A673 (cell line): Measurements from ENCODE around the gene FREY1.

Experiments
- EZH2 ChIP-seq: fragments of 200-600 bp; sonication (generic); IDR thresholded peaks from 2 replicates; pipeline ENCODE4 v1.6.1; 2017; ENCODE audit warnings: borderline replicate concordance, low read depth, mild to moderate bottlenecking, mixed read lengths, antibody characterized with exemption, low read length; ENCODE audit not compliant: poor library complexity, severe bottlenecking
- TF ChIP-seq, protein P1 (sequence below): fragments of 300-800, 200-600 bp; sonication (generic); conservative IDR thresholded peaks from 2 replicates; pipeline ENCODE4 v1.5.1; 2017; ENCODE audit warnings: low read depth, mild to moderate bottlenecking, antibody characterized with exemption, low read length, moderate library complexity, mixed read lengths

DNA sequence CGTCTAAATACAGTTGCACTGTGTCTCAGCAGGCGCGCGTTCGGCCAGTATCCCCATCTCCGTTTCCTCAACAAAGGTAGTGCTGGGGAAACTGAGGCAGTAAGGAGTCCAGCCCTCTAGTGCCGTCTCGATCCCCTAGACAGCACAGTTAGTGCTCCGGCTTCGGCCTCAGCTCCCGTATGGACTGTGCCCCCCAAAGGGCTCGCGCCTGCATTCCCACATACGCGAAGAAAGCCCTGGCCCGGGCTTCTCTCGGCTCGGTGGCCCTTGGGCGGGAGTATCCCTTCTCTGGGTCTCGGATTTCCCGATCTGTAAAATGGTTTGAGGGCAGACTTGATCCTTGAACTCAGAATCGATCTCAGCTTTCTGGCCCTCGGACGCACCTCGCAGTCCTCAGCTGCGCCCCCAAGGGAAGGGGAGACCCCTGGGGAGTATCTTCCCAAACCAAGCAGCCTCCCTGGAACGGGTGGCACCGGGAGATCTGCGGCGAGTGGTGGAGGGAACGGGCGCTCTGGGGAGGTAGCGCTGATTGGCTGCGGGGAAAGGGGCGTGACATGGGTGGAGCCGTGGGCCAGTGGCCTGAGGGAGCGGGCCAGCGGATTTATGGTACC lies 11.4 kb upstream of the FREY1 start:
- TF ChIP-seq, protein P1, sequence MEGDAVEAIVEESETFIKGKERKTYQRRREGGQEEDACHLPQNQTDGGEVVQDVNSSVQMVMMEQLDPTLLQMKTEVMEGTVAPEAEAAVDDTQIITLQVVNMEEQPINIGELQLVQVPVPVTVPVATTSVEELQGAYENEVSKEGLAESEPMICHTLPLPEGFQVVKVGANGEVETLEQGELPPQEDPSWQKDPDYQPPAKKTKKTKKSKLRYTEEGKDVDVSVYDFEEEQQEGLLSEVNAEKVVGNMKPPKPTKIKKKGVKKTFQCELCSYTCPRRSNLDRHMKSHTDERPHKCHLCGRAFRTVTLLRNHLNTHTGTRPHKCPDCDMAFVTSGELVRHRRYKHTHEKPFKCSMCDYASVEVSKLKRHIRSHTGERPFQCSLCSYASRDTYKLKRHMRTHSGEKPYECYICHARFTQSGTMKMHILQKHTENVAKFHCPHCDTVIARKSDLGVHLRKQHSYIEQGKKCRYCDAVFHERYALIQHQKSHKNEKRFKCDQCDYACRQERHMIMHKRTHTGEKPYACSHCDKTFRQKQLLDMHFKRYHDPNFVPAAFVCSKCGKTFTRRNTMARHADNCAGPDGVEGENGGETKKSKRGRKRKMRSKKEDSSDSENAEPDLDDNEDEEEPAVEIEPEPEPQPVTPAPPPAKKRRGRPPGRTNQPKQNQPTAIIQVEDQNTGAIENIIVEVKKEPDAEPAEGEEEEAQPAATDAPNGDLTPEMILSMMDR, result no peak
- TF ChIP-seq EZH2, result no peak
